ENCODE results near the gene JAM3.

DNA sequence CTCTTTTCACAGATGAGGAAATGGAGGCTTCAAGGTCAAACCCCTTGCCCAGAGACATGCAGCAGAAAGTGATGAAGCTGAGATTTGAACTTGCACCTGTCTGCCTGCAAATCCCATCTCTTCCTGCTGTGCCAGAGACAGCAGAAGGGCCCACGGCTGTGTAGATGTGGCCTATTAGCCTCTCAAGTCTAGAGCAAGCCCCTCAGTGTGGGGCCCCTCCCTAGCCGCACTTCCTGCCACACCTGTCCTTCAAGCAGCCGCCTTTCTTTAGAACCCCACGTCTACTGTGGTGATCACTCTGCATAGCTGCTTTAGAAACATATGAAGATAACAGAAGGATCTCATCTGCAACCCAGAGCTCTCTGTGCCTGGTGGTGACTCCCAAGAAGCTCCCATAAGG lies 41.2 kb upstream of the JAM3 start:
- TF ChIP-seq POLR2A (IDR thresholded peaks at IDR 0.05; ENCODE audit: low read depth) = no peak
- TF ChIP-seq, protein P1, sequence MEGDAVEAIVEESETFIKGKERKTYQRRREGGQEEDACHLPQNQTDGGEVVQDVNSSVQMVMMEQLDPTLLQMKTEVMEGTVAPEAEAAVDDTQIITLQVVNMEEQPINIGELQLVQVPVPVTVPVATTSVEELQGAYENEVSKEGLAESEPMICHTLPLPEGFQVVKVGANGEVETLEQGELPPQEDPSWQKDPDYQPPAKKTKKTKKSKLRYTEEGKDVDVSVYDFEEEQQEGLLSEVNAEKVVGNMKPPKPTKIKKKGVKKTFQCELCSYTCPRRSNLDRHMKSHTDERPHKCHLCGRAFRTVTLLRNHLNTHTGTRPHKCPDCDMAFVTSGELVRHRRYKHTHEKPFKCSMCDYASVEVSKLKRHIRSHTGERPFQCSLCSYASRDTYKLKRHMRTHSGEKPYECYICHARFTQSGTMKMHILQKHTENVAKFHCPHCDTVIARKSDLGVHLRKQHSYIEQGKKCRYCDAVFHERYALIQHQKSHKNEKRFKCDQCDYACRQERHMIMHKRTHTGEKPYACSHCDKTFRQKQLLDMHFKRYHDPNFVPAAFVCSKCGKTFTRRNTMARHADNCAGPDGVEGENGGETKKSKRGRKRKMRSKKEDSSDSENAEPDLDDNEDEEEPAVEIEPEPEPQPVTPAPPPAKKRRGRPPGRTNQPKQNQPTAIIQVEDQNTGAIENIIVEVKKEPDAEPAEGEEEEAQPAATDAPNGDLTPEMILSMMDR (IDR thresholded peaks at IDR 0.05) = no peak

Measured in esophagus muscularis mucosa (tissue), 3 donors.